CMK (cell line): ENCODE results near the gene RBM39.
A peak's percentile ranks its signal among the peaks of the same experiment; 100 is the strongest.
"Not testable (repeated sequence)": the region's sequence is repeated elsewhere in the genome, so short reads cannot be mapped to it uniquely, and the experiment has no call there.

Experiments
- DNase-seq: peaks from one replicate; pipeline ENCODE4 v3.0.0-alpha.2; 2010; ENCODE audit warnings: low read depth

RBM39 gene

GRCh38 chr20:35706591-35707529 is 35.2 kb downstream of the RBM39 start:
- not testable (repeated sequence) for DNase-seq

GRCh38 chr20:35705894-35706293 is 36.2 kb downstream of the RBM39 start:
- not testable (repeated sequence) for DNase-seq

GRCh38 chr20:35704514-35705261 is 37.4 kb downstream of the RBM39 start:
- DNase-seq, result no peak

GRCh38 chr20:35702824-35703695 is 39.0 kb downstream of the RBM39 start:
- no peak for DNase-seq

GRCh38 chr20:35702051-35702823 is 39.8 kb downstream of the RBM39 start:
- DNase-seq, result no peak

GRCh38 chr20:35700625-35701148 is 41.4 kb downstream of the RBM39 start:
- no peak for DNase-seq

- DNase-seq, result no peak
Measured at GRCh38 chr20:35699957-35700624, 42.0 kb downstream of the RBM39 start.

GRCh38 chr20:35699127-35699956 is 42.7 kb downstream of the RBM39 start, which contains the start of the genes NFS1 and ROMO1:
Gene NFS1, minus strand, starts transcription at chr20:35699352. Its CDS starts 64 bp downstream, at chr20:35699288.
Gene ROMO1, plus strand, starts transcription at chr20:35699405. Its CDS starts 228 bp downstream, at chr20:35699633.
- peak; percentile 76 for DNase-seq

GRCh38 chr20:35698298-35699126 is 43.5 kb downstream of the RBM39 start:
- DNase-seq, result no peak

GRCh38 chr20:35697696-35698297 is 44.3 kb downstream of the RBM39 start:
- no peak for DNase-seq

- DNase-seq, result no peak
Measured at GRCh38 chr20:35695978-35696377, 46.1 kb downstream of the RBM39 start.

- DNase-seq, result no peak
Measured at GRCh38 chr20:35695245-35695749, 46.8 kb downstream of the RBM39 start.

- no peak for DNase-seq
Measured at GRCh38 chr20:35690265-35690664, 51.8 kb downstream of the RBM39 start.

- DNase-seq, result not testable (repeated sequence)
Measured at GRCh38 chr20:35686872-35687271, 55.2 kb downstream of the RBM39 start.

GRCh38 chr20:35685368-35685767 is 56.7 kb downstream of the RBM39 start:
- DNase-seq, result not testable (repeated sequence)

- no peak for DNase-seq
Measured at GRCh38 chr20:35681960-35682359, 60.1 kb downstream of the RBM39 start.

GRCh38 chr20:35680452-35681183 is 61.4 kb downstream of the RBM39 start:
- DNase-seq, result no peak
